Liver (tissue), 9 donors: Measurements from ENCODE around the gene BMS1. TPM values are rescaled to one million over a fixed set of nuclear protein-coding genes. Genes with fewer than 3 reads are reported as not detected.
"Not testable (repeated sequence)": the region's sequence is repeated elsewhere in the genome, so short reads cannot be mapped to it uniquely, and the experiment has no call there.

Experiments used
- DNase-seq: peaks from one replicate; pipeline ENCODE4 v3.0.0-alpha.2; 2017; ENCODE audit warnings: low spot score
- H3K27ac ChIP-seq, 2 donors: one replicate each; pipeline ENCODE4 v1.7.0; 2013; ENCODE audit warnings: inconsistent platforms in 2 of 2, low read length in 2 of 2, control low read depth in 1 of 2, low read depth in 1 of 2, mild to moderate bottlenecking in 1 of 2
- H3K27me3 ChIP-seq, 4 donors: one replicate each; pipeline versions ENCODE4 v1.6.1 to v1.7.0; 2013; ENCODE audit warnings: low read length in 3 of 4, inconsistent platforms in 1 of 4, mild to moderate bottlenecking in 1 of 4, moderate library complexity in 1 of 4; ENCODE audit not compliant: control insufficient read depth in 4 of 4, insufficient read depth in 4 of 4
- H3K36me3 ChIP-seq, 4 donors: one replicate each; pipeline versions ENCODE4 v1.6.1 to v1.7.0; 2013; ENCODE audit warnings: low read length in 3 of 4, mild to moderate bottlenecking in 3 of 4, low read depth in 1 of 4, moderate library complexity in 1 of 4; ENCODE audit not compliant: control insufficient read depth in 4 of 4, insufficient read depth in 3 of 4
- H3K4me1 ChIP-seq, 4 donors: one replicate each; pipeline versions ENCODE4 v1.6.1 to v1.7.0; 2013; ENCODE audit warnings: low read length in 3 of 4, mild to moderate bottlenecking in 3 of 4, moderate library complexity in 1 of 4; ENCODE audit not compliant: control insufficient read depth in 4 of 4, insufficient read depth in 4 of 4
- H3K4me3 ChIP-seq, 3 donors: one replicate each; pipeline versions ENCODE4 v1.6.1 to v1.7.0; 2013; ENCODE audit warnings: low read length in 3 of 3, control low read depth in 1 of 3, low read depth in 1 of 3, mild to moderate bottlenecking in 1 of 3
- H3K9ac ChIP-seq, 2 donors: one replicate each; pipeline ENCODE4 v1.7.0; 2013; ENCODE audit warnings: low read length in 2 of 2, mild to moderate bottlenecking in 2 of 2, moderate library complexity in 2 of 2, control low read depth in 1 of 2, low read depth in 1 of 2
- H3K9me3 ChIP-seq, 4 donors: one replicate each; pipeline versions ENCODE4 v1.6.1 to v1.7.0; 2013; ENCODE audit warnings: low read length in 3 of 4; ENCODE audit not compliant: control insufficient read depth in 4 of 4
- EGR1 ChIP-seq, 2 donors: IDR thresholded peaks; 2 replicates each; pipeline ENCODE4 v1.6.1; 2016 to 2018; ENCODE audit warnings: antibody characterized with exemption in 2 of 2, low read depth in 2 of 2
- GABPA ChIP-seq, 2 donors: IDR thresholded peaks in 1 of 2; conservative IDR thresholded peaks in 1 of 2; 2 replicates each; pipeline ENCODE4 v1.6.1; 2016; ENCODE audit warnings: antibody characterized with exemption in 2 of 2, mild to moderate bottlenecking in 1 of 2, moderate library complexity in 1 of 2
- JUND ChIP-seq, 2 donors: IDR thresholded peaks; 2 replicates each; pipeline ENCODE4 v1.6.1; 2016; ENCODE audit warnings: antibody characterized with exemption in 2 of 2
- NR2F2 ChIP-seq: IDR thresholded peaks from 2 replicates; pipeline ENCODE4 v1.6.1; 2016; ENCODE audit warnings: antibody characterized with exemption
- SP1 ChIP-seq: IDR thresholded peaks from 2 replicates; pipeline ENCODE4 v1.6.1; 2018; ENCODE audit warnings: antibody characterized with exemption, mild to moderate bottlenecking
- YY1 ChIP-seq: IDR thresholded peaks from 2 replicates; pipeline ENCODE4 v1.6.1; 2016; ENCODE audit warnings: antibody characterized with exemption, mild to moderate bottlenecking
- WGBS: extraction: QIAGEN DNeasy Blood & Tissue Kit; methylation state at CpG from one replicate; pipeline ENCODE4 v1.1.7; 2013; 5-methylcytosine and 5-hydroxymethylcytosine counted together
- polyA plus RNA-seq, 2 donors: library from polyadenylated mRNA; stranded (reverse) in 1 of 2; unstranded in 1 of 2; fragments of 200-250 nt in 1 of 2; fragments of >200 nt in 1 of 2; fragmentation: Nextera tagmentation in 1 of 2; extraction: Ambion mirVana in 1 of 2; gene quantifications; one replicate each; pipeline versions ENCODE4 v1.2.1 to v1.2.3, GENCODE V29; 2013 to 2015
- total RNA-seq, 2 donors: library from RNA; depleted of rRNA; stranded (reverse); fragments of >200 nt; gene quantifications; one replicate each; pipeline ENCODE4 v1.2.3, GENCODE V29; 2014
- TF ChIP-seq, protein P1 (sequence below): IDR thresholded peaks from 2 replicates; pipeline ENCODE4 v1.6.1; 2016; ENCODE audit warnings: antibody characterized with exemption, mild to moderate bottlenecking
- TF ChIP-seq, protein P2 (sequence below): IDR thresholded peaks from 2 replicates; pipeline ENCODE4 v1.6.1; 2016; ENCODE audit warnings: antibody characterized with exemption
- donor health status: healthy.
- donor health status: healthy.
- donor health status: healthy.
- donor health status: healthy.
- donor health status: healthy.

Gene BMS1
- total and polyA plus RNA-seq, 4 donors = 3.6 to 10.4 (median 5.2) TPM

DNA sequence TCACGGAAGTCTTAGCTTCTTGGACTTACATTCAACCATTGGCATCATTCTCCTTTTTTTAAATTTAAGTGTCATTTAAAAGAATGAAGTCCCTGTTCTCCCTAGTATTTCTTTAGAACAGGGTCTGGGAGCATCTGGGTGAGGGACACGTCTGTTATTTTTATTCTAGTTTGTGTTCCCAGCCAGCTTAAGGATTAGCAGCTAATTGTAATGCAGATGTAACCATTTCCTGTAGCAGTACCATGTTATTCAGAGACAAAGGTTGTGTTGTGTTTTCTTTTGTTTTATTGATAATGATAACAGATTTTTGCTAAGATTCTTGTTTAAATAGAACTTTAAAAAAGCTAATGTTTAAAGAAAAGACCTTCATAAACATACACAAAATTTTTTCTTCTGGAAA is 34.3 kb downstream of the BMS1 start:
- DNase-seq = no peak

DNA sequence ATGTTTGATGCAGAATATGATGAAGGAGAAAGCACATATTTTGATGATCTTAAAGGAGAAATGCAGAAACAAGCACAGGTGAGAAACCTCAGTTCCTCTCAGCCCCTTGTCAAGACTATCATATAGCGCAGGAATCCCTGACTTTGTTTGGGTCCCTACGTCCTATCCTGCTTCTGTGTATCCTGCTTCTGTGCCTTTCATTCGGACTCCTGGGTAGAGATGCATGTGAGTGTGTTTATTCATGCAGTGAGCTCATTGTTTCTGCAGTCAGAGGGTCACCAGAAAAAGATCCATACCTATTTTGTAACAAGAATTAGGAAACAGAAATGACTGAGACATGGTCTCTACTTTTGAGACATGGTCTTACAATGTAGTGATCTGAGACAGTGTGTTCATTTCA is 34.8 kb downstream of the BMS1 start:
- peaks cover 2 to 33% (median 14%) of the 10 kb centered on the region in 4 donors for H3K36me3 ChIP-seq
- not testable (repeated sequence) for H3K9me3 ChIP-seq, H3K4me1 ChIP-seq, H3K9ac ChIP-seq, H3K4me3 ChIP-seq, DNase-seq, H3K27ac ChIP-seq, H3K27me3 ChIP-seq
- WGBS = 96% methylated on average over 3 of the region's 3 CpGs

More for the DNA sequence above, 34.3 kb downstream of the BMS1 start:
- Histone ChIP-seq H3K27me3 (no peaks in the 10 kb centered on the region), H3K9ac (no peak overlapping the region), H3K36me3 (peaks cover 2 to 37% (median 13%) of the 10 kb centered on the region in 4 donors), H3K4me3 (no peak overlapping the region), H3K9me3 (no peaks in the 10 kb centered on the region), H3K27ac (no peak overlapping the region), H3K4me1 (no peaks in the 10 kb centered on the region)
- 97% methylated on average over 2 of the region's 2 CpGs for WGBS
- TF ChIP-seq, protein P1, sequence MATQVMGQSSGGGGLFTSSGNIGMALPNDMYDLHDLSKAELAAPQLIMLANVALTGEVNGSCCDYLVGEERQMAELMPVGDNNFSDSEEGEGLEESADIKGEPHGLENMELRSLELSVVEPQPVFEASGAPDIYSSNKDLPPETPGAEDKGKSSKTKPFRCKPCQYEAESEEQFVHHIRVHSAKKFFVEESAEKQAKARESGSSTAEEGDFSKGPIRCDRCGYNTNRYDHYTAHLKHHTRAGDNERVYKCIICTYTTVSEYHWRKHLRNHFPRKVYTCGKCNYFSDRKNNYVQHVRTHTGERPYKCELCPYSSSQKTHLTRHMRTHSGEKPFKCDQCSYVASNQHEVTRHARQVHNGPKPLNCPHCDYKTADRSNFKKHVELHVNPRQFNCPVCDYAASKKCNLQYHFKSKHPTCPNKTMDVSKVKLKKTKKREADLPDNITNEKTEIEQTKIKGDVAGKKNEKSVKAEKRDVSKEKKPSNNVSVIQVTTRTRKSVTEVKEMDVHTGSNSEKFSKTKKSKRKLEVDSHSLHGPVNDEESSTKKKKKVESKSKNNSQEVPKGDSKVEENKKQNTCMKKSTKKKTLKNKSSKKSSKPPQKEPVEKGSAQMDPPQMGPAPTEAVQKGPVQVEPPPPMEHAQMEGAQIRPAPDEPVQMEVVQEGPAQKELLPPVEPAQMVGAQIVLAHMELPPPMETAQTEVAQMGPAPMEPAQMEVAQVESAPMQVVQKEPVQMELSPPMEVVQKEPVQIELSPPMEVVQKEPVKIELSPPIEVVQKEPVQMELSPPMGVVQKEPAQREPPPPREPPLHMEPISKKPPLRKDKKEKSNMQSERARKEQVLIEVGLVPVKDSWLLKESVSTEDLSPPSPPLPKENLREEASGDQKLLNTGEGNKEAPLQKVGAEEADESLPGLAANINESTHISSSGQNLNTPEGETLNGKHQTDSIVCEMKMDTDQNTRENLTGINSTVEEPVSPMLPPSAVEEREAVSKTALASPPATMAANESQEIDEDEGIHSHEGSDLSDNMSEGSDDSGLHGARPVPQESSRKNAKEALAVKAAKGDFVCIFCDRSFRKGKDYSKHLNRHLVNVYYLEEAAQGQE = no peak
- TF ChIP-seq SP1 (no peak), YY1 (no peak), NR2F2 (no peak)
- TF ChIP-seq, protein P2, sequence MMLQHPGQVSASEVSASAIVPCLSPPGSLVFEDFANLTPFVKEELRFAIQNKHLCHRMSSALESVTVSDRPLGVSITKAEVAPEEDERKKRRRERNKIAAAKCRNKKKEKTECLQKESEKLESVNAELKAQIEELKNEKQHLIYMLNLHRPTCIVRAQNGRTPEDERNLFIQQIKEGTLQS = no peak

DNA sequence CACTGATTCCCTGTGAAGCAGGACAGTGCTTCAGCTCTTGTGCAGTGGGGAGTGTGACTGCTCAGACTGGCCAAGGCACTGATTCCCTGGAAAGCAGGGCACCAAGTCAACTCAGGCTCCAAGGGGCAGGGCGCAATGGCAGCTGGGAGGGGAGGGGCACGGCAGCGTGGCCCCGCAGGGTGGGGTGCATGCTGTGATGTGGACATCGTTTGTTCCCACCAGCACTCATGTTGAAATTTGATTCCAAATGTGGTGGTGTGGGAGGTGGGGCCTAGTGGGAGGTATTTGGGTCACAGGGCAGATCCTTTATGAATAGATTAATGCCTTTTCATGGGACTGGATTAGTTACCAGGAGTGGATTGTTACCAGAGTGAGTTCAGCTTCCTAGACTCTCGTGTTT is 44.2 kb downstream of the BMS1 start:
- DNase-seq, H3K27ac ChIP-seq, H3K4me1 ChIP-seq, H3K27me3 ChIP-seq, H3K9ac ChIP-seq, H3K9me3 ChIP-seq, H3K4me3 ChIP-seq: not testable (repeated sequence)
- H3K36me3 ChIP-seq = peaks cover 10 to 56% (median 39%) of the 10 kb centered on the region in 4 donors
- 92% methylated on average over 6 of the region's 6 CpGs for WGBS

GRCh38 chr10:42827201-42827600 is 44.6 kb downstream of the BMS1 start:
- no peak overlapping the region for H3K9ac ChIP-seq
- H3K4me3 ChIP-seq = no peak overlapping the region
- no peak overlapping the region for H3K27ac ChIP-seq
- DNase-seq = no peak
- H3K9me3 ChIP-seq = no peaks in the 10 kb centered on the region
- TF ChIP-seq JUND (IDR thresholded peaks at IDR 0.05) (no peak), EGR1 (IDR thresholded peaks at IDR 0.05; ENCODE audit: low read depth in 2 of 2) (no peak), SP1 (no peak), GABPA (IDR thresholded peaks at IDR 0.05 in 1 of 2, conservative IDR thresholded peaks at IDR 0.05 in 1 of 2) (no peak)
- H3K27me3 ChIP-seq = no peaks in the 10 kb centered on the region
- H3K36me3 ChIP-seq = peaks cover 10 to 56% (median 43%) of the 10 kb centered on the region in 4 donors
- 85% methylated on average over 6 of the region's 6 CpGs for WGBS
- no peaks in the 10 kb centered on the region for H3K4me1 ChIP-seq

DNA sequence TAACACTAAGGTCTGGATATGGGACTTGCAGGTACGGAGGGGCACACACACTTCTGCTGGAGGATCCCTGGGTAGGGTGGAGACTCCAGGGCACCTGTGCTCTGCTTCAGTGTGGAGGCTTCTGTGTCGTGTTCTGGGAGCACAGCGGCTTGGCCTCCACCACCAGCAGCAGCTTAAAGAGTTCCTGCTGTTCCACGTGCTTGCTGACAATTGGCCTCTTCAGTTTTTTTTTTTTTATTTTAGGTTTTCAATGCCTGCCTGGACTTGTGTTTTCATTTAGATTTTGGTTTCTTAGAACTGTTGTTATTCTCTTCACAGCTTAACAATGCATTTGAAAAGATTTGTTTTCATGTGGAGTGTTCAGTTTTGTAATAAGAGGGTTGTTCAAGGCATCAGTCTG is 45.8 kb downstream of the BMS1 start:
- H3K4me3 ChIP-seq, H3K9me3 ChIP-seq, H3K9ac ChIP-seq, H3K27ac ChIP-seq, H3K27me3 ChIP-seq, H3K4me1 ChIP-seq, DNase-seq: not testable (repeated sequence)
- 89% methylated on average over 4 of the region's 4 CpGs for WGBS
- H3K36me3 ChIP-seq = peaks cover 10 to 48% (median 37%) of the 10 kb centered on the region in 4 donors
